Cerebellar nuclear complex (tissue), 1 donor: Measurements from ENCODE around the gene CHST15.

Experiments
- DNase-seq, 2 experiments: peaks; one replicate each; lab custom pipeline; 2025; lab: John Stamatoyannopoulos, UW

The CHST15 gene

DNA sequence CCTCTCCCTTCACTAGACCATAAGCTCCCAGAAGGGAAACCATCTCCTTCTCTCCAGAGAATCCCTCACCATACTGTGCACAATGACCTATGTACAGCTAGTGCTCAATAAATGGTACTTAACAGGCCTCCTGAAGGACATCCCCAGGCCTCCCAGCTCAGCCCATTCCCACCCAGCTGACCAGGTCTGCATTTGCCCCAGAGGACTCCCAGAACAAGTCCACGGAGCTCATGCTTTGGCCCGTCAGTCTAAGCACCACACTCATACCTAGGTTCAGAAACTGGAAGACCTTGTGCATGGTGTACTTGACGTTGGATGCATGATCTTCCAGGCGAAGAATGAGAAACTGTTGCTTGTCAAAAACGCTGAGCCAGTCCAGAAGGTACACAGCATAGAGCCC lies 81.3 kb downstream of the CHST15 start:
- DNase-seq: no peak

DNA sequence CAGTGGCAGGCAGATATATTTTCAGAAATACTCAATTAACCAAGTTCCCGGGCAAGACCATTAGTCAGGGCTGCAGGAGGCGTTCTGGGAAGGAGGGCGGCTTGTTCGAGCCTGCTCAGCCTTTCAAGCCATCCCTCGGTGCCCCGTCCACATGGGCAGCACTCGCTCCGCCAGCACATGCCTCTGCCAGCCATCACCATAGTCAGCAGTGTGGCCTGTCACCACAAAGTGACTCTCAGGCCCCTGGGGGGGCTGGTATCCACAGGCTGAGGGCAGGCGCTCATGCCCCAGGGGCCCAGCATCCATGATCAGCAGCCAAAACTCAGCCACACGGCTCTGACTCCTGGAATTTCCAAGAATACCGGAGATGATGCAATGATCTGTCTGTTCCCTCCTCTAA lies 81.9 kb downstream of the CHST15 start:
- no peak for DNase-seq

DNA sequence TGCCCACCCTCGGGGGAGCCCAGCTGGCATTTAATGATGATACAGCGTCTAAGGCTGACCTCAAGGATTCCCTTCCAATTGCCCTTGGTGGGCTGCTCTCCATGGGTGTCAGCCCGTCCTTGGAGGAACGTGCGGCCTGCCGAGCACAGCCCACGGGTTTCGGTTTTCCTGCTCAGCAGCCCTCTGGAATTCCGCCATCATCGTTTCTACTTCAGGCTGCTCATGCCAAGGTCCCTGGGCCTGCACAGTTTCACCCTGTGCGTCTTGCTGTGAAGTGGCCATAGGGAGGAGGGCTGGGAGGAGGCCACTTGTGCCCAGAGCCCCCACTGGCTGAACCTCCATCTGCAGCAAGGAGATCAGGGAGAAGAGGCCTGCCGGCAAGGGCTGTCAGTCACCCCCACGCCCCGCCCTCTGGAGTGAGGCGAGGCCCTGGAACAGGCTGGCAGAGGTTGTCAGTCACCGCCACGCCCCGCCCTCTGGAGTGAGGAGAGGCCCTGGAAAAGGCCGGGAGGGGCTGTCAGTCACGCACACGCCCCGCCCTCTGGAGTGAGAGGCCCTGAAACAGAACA lies 82.8 kb downstream of the CHST15 start:
- DNase-seq: no peak

DNA sequence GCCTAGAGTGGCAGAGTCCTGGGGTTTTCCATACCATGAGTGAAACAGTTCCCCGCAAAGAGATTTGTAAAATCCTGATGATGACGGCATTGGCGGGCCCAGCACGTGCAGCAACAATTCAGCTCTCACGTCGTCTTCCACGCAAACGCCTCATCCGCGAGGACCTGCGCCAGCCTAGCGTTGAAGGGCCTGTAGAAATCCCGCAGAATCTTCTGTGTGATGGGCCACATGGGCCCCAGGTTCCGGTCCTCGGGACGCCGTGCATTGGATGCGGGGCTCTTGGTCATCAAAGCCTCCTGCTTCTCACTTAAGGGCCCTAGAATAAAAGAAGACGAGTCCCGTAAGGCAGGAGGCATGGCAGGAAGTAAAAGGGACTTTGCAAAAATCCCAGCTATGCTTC lies 83.4 kb downstream of the CHST15 start:
- no peak for DNase-seq

DNA sequence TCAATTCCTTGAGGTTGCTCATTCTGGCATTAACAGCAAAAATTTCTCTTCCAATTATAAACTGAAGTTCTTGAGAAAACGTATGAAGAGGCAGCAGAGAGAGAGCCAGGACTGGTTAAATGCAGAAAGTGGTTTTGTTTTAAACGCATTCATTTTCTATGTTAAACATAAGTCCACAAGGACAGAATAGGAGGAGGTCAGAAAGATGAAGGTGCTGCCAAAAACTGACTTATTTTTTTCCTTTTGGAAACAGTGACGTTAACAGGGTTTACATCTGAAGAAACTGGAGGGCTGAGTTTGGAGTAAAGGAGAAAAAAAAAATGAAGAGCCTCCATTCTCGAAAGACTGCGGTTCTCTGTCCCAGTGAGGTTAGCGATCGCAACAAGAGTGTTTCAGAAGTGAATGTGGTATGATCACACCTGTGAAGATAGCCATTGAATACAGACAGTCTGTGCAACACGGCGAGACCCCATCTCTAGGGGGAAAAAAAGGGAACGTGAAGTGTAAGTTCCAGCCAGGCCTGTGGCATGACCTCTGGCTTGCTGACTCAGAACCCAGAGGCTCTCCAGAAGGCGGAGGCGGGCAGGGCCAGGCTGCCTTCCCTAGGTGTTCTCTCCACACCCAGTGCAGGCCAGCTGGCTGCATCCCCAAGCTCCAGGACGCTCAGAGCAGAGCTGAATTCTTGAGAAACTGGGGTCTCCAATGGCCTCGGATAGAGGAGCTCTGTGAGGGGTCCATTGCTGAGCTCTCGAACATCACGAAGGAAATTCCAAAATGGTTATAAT lies 84.0 kb downstream of the CHST15 start:
- no peak for DNase-seq

DNA sequence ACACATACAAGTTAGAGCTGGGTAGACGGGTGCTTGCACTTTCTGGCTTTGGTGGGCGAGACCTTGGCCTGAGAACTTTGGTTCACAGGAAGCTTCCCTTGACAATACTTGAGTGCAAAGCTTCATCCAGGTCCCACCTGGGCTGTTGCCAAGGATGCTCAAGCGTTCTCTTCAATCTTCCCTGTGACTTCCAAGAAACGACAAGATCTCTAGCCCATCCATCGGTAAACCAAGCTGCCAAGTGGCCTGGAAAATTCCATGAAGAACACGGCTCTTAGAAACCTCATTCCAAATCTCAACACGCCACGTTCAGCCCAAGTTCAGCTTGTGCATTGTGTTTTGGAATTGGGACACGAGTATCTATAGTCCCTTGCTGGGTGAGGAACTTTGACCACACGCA lies 84.7 kb downstream of the CHST15 start:
- DNase-seq: no peak

DNA sequence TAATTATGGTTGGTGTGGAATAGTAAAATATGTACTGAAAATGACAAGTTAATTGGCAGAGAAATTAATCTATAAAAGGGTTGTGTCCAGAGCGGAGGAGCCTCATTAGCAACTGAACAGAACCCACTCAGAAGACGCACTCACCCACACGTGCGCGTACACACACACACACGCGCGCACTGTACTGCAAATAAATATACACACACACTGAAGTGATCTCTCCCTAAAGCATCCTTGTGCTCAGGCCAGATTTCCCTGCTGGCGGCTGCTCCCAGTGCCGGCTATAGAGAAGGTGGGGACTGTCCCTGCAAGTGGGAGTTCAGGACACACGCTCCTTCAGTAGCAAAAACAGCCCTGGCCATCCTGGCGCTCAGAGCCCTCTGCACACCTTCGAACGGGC lies 85.2 kb downstream of the CHST15 start:
- DNase-seq: no peak

DNA sequence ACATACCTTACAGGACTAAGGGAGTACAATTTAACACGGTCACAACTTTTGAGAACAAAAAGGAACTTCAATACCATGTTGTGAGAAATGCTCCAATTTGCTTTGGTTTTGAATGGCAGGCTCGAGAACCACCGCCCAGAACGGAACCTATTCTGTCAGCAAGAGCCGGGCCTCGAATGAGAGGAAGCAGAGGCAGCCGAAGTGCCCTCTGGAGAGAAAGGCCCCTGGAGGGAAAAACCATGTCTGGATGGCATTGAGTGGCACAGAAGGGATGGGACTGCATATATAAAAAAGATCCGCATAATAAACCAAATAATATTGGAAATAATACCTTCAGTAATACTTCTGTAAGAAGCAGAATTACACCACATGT lies 85.6 kb downstream of the CHST15 start:
- no peak for DNase-seq

DNA sequence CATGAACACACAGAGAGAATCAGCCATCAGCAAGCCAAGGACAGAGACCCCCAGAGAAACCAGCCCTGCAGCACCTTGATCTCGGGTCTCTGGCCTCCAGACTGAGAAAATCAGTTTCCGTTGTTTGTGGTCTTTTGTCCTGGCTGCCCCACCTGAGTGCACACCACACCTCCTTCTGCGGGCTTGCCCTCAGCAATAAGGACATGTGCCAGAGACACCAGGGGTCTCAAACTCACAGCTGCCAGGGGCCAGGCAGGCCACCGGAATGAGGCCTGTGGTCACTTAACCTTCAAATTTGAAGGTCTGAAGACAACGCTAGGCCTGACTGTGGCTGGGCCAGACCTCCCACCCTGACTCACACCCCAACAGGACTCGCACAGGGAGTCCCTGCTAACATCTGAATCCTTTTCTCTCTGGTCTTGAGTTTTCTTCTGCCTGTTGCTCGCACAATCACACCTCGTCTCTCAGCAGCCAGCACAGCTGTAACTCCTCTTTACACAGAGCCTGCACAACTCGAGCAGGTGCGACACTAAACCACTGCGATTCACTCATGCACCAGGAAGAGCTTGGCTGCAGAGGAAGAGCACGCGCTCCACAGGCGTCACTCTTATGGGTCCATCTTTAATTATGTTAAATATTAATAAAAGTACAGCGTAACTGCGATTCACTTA lies 86.2 kb downstream of the CHST15 start:
- DNase-seq: no peak

DNA sequence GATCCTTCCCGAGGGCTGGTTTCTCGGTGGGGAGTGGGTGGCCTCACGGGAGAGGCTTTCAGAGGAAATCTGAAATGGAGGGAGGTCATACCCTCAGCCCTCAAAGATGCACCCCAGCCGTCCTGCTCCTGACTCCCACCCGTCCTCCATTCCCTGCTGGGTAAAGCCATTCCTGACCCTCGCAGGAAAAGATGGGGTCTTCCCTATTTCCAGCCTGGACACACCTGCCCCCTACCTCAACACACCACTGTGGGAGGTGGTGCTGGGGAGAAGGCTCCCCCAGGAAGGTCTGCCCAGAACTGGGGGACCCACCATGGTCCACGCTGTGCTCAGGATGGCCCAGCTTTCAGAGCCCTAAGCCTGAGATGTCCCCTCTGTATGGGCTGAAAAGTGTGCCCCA lies 86.9 kb downstream of the CHST15 start:
- no peak for DNase-seq

DNA sequence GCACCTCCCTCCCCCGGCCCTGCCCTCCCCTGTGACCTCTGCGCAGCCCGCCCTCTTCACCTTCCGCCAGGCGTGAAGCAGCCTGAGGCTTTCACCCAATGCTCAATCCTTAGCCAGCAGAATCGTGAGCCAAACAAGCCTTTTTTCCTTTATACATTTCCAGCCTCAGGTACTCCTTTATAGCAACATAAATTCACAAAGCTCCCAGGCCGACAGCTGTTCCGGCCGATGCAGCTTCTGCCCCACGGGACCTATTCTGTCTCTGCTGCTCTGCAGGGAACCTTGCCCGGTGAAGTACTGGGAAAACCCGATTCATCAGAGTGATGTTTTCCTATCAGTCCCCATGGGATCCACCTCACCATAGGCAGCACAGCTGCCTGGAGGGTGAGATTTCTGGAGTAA lies 87.4 kb downstream of the CHST15 start:
- no peak for DNase-seq

DNA sequence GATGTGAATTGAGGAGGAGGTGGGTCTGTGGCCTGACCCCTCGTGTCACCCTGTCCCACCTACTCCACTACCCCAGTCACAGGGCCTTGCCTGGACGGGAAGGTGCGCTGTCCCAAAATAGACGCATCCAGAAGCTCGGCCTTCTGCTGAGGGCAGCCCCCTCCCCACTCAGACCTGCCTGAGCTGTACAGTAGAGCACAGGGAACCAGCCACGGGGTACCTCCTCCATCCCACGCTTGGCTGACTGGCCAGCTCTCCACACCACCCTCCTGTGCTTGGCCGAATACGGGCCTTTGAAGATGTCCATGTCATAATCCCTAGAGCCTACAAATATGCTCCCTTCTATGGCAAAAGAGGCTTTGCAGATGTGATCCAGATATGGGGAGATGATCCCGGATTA lies 88.3 kb downstream of the CHST15 start:
- DNase-seq: no peak

DNA sequence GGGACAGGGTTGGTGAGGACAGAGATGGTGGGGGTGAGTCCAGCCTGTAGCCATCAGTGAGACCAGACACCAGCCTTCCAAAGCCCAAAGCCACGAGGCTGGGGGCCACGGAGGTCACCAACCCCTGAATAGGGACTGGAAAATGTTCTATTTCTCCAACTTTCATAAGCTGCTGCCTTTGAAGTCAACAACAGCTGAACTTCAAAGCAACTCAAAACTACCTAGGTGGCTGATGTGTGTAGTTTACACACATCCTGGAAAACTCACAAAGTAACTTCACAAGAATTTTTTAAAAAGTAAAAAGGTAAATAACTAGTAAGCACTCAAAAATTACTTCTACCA lies 88.8 kb downstream of the CHST15 start:
- DNase-seq: no peak

DNA sequence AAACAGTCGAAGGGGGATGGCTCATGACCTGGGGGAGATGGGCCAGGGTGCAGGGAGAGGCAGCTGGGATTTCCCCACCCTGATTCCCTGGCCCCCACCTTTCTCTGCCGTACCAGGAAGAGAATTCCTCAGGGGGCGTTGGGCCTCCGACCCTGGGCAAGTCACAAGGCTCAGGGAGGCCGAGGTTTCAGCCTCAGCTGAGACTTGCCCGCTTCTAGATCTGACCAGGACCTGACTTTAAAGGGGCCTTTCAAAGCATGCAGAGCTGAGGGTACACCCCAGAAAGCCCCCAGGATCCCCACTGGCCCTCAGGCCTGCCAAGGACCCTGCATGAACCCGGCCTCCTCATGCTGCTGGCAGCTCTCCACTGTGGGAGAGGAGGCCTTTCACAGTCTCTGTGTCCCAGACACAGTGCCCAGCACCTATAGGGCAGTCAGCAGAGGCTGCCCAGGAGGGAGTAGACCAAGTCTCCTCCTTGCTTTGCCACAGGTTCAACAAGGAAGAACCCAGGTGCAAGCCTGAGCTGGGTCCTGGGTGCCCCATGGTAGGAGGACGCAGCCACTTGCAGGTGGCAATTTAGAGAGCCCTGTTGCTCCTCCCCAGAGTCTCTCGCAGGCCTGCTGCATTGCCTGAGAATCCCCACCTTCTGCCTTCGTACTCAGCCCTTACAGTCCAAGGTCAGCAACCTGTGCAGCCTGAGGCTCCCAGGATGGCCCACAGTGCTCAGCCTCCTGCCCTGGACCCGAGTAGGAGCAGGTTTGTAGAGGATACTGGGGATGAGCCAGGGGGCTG lies 89.3 kb downstream of the CHST15 start:
- no peak for DNase-seq

DNA sequence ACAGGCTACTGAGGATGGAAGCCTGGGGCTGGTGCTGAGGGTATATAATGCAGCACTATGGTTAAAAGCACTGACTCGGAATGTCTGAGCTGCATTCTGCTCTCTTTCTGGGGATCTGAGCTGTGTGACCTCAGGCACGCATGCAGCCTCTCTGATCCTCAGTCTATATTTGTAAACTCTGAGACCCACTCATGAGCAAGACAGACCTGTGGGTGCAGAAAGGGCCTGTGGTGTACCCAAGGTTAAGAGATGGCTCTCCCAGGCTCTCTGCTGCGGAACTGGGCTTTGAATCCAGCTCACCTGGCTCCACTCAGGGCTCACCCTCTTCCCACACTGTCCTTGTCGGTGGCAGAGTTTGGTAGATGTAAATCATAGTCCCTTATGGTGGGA lies 89.9 kb downstream of the CHST15 start:
- DNase-seq: no peak

DNA sequence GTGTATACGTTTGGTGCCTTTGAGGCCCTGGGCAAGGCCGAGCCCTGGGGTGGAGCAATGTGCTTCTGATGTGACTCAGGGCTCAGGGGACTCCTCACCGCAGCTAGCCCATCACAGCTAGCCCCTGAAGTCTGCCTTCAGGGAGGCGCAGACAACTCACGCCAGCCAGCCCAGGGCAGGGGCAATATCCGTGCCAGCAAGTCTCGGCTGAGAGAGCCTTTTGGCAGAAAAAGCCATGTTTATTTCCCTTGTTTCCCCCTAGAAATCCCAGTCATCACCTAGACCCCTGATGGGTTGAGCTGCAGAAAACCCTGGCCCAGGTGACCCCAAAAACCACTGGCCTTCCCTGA lies 90.4 kb downstream of the CHST15 start:
- DNase-seq: no peak

DNA sequence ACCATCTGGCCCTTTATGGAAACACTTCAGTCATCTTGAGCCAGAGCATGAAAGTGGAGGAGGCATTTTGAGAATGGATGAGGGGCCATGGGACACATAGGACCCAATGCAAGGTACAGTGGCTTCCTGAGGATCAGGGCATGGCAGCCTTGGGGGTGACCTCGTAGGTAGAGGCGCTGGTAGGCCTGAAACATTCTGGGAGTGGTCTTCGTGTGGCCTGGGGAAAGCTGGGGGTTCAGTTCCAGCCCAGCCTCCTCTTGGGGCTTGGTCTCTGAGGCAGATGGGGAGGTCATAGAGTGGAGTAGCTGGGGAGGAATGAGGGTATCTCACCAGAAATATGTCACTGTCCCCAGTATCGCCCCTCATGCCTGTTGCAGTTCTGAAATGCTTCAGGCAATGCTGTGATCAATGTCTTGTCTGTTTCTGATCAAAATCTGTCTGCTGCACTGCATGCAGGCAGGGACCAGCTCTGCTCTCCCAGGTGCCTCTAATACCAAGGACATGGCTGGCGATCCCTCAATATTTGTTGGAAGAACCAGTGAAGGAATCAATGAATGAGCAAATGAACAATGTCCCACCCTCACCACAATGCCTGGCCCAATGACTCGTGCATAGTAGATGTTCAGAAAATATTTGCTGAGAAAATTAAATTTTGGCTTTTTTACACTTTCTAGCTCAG lies 90.9 kb downstream of the CHST15 start:
- DNase-seq: no peak

DNA sequence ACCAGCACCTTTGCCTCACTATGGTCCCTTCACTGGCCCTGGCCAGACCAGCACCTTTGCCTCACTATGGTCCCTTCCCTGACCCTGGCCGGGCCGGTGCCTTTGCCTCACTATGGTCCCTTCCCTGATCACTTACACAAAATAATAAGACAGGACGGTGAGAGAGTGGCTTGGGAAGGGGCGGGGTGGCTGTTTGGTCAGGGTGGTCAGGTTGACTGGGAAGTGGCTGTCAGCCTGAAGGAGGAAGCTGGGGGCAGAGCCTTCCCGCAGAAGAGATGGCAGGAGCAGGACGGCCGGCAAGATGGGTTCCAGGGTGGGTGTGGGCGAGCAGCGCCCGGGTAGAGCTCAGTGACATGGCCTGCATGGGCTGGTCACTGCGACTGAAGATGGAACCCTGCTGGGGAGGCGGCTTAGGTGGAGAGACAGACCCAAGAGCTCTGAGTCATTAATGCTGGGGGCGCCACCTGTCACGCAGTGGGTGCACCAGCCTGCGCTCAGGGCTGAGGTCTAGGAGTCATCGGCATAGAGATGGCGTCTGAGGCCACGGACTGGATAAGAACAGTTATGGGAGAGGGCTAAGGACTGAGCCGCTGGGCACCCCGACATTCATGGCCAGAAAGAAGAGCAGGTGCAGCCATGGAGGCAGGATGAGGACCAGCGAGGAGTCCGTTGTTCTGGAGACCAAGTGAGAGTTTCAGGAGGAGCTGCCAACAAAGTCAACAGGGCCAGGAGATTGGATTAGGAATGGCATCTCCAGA lies 91.8 kb downstream of the CHST15 start:
- DNase-seq: no peak

DNA sequence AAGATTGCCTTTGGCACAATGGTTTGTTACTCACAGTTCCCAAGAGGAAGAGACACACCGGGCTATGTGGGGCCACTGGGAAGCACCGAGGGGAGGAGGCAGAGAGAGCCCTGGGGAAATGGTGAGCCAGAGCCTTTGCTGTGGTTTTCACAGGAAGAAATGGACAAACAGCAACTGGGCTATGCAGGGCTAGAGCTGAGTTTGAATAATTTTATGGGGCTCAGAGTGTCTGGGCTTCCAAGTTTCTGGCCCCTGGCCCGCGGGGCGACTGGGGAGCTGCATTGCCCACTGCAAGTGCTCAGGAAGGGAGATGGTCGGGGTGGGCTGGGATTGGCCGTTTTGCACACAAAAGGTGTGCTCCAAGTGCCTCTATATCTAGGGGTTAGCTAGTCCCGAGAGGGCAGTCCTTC lies 92.6 kb downstream of the CHST15 start:
- no peak for DNase-seq

DNA sequence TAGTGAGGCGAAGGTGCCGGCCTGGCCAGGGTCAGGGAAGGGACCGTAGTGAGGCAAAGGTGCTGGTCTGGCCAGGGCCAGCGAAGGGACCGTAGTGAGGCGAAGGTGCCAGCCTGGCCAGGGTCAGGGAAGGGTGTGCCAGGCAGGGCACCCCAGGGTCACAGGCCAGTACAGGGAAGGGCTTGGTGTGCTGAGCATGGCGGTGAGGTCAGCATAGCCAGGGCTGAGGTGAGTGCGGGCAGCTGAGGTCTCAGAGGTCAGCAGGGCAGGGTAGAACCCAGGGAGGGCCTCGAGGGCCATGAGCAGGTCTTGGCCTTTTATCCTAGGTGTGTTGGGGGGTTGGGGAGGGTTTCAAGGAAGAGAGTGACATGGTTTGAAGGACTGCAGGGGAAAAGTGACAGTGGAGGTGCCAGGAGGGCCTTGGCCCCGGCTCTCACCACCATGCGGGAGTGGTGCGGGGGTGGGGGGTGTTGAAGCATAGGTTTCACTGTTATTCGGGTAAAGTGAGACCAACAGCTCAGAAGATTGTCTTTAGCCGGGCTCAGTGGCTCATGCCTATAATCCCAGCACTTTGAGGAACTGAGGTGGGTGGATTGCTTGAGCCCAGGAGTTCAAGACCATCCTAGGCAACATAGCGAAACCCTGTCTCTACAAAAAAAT lies 93.3 kb downstream of the CHST15 start:
- DNase-seq: no peak

DNA sequence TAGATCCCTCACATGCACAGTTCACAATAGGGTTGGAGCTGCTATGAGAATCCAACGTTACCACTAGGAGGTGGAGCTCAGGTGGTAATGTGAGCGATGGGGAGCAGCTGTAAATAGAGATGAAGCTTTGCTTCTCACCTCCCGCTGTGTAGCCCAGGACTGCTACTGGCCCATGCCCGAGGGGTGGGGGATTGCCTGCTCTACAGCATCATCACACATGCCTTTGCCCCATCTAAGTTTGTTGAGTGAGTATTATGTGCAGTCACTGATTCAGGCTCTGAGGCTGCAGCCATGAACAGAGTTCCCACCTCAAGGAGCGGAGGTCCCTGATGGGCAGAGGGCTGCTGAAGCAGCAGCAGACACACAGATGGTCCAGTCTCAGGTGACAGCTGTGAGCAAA lies 94.1 kb downstream of the CHST15 start:
- DNase-seq: no peak
